Stimulated activated CD4-positive, alpha-beta T cell treated with anti-CD3 and anti-CD28 coated beads, Interleukin-1b, Interleukin-23, amount 100 ng/mL, for 48 hours (primary cell): ENCODE results near the gene SSX2IP.
"Not testable (repeated sequence)": the region's sequence is repeated elsewhere in the genome, so short reads cannot be mapped to it uniquely, and the experiment has no call there.

Experiments used
- DNase-seq: peaks from one replicate; pipeline ENCODE4 v3.0.0-alpha.2; 2020

SSX2IP gene

GRCh38 chr1:84613026-84613425 is 77.2 kb downstream of the SSX2IP start:
- DNase-seq, result no peak

DNA sequence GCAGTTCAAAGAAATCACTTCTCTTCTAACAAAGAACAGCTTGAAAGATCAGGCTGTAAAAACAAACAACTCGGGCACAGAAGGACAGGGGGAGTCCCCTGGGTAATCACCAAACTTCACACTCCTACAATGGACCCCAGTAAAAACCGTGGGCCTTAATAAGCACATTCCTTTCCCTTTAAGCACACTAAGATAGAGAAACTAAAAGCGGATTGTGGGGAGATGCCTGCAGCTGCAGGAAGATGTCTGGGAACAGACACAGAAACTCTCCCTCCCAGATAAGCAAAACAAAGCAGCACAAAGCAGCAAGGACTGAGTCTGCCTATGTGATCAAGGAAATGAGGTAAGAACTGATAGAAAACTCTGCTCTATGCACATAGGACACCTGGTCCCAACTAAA is 78.5 kb downstream of the SSX2IP start:
- no peak for DNase-seq

DNA sequence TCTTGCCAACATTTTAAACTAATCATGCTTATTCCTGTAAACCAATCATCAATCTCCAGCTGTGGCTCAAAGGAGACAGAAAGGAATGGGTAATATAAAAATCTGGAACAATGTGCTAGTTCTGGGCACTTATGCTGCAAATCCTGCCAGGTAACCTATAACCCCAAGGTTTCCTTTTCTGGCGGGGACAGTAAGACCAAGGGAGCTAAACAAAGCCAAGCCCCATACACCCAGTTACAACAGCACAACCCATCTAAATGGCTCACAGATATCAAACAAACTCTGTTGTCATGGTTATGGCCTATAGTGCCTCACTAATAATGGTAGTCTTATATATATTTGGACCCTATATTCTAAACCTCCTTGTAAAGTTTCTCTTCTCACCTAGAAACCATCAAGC is 79.2 kb downstream of the SSX2IP start:
- no peak for DNase-seq

DNA sequence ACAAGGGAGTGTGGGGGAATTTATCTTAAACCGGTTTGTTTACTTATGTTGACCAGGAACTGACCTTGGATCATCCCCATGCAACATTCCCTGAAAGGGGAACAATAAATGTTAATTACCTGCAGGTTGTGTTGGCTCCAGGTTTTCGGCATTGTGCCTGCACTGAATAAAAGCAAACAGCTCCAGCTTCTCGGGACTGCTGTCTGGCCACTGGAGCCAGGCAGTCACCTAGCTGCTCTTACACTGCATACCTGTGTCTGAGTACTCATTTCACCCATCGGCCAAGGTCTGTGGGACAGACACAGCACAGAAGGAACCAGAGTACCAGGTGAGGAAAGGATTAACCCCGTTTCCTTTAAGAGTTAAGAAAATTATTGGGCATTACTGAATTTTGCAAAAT is 83.3 kb downstream of the SSX2IP start:
- no peak for DNase-seq

DNA sequence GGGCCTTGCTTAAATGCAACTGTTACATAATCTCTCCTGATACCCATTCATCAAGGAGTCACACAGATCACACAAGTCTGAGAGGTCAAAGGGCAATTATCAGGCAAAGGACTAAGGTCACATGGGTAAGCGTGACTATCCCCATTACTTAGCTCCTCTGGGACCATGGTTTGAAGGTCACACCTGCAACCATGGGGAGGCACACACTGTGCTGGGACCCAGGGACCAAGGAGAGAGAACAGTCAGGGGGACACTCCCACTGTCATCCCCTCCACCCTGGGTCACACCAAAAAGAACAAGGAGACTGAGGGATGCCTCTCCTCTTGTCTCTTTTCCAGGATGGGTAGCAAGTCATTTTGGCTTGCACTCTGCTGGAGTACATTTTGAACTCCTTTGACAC is 85.1 kb downstream of the SSX2IP start:
- DNase-seq, result no peak

DNA sequence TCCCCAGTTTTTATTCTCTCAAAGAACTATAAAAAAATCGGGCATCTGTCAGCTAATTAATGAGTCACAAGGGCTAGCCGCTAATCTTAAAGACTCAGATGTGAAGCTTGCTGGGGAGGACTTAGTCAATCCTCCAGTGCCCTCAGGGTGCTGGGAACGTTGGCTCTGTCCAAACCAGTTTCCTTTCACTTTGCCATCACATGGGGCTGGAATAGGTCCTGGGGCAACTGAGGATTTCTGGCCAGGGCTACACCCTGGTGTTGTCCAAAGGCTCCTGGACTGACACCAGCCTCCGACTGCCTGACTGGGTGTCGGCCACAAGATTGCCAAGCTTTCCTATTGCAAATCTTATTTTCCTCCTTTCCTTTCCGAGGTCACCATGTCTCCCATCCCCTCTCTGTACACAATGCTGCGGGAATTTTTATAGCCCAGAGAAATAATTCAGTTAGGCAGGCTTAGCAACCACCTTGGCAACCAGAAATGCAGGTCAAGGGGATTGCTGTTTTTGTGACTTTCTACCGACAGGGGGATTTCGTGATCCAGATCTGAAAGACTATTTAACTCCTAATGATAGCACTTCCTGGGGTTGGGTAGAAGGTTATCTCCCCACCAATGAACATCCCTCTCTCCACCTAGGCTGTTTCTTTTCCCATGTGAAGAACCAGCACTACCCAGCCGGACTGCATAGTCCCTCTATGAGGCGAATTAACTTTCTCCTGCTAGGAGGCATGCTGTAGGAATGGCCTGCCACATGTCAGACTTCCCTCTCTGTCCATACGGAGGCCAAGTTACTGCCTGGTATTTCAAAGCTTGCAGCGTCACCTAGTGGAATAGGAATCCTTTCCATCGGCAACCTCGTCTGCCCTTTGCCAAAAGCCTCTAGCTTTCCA is 86.1 kb downstream of the SSX2IP start:
- DNase-seq, result no peak

- no peak for DNase-seq
Measured at GRCh38 chr1:84603223-84603622, 87.0 kb downstream of the SSX2IP start.

- no peak for DNase-seq
Measured at GRCh38 chr1:84600796-84601195, 89.5 kb downstream of the SSX2IP start.

DNA sequence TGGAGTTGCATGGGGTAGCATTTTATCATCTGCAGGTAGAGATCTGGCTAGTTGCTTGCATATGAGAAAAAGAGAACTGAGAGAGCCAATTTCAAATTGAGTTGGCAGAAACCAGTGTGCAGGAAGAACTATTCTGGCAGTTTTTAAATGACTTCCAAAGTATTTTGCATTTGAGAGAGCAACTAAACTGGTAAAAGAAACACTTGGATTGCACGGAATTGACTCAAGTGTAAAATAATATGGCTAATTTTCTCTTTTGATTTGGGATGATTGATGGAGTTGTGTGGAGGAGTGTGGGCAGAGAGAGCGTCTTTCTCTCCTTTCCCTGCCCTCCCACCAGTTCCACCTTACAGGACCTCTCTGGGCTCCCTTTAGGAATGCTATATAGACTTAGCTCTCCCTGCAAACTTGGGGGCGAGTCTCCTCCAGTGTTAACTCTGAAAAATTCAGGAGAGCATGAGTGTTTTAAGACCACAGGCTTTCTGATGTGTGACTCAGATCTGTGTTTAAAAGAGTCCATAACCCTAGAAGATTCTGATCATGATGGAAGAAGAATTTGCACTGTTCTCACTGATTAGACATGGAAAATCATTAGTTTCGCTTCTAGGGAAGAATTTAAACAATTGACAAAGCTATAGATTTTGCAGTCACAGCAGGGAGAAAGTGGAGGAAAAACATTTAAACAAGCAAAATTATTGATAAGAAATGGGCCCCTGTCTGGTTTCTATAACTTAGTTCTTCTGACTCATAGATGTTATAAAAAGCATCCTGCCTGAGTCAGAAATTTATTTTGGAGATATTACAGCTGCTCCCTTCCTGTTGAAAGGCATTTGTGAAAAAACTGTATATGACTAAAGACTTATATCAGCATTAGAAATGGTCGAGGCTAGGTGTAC is 91.2 kb downstream of the SSX2IP start:
- DNase-seq, result no peak

- DNase-seq, result no peak
Measured at GRCh38 chr1:84598418-84598817, 91.8 kb downstream of the SSX2IP start.

DNA sequence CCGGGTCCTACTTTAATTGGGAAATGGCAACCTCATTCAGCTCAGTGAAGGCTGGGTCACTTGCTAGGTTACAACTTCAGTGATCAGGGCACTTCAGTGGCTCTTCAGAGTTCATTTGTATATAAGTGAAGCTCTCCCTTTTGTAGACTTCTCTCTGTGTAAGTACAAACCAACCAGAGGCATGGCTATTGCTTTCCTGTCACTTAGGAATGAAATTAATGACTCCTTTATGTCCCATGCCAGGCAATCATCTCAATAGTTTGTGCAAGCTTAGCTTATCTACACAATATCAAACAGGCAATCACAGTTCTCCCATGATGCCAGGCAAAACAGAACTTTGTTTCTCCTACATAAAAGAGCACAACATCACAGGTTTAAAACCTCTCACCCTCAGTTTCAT is 93.2 kb downstream of the SSX2IP start:
- DNase-seq, result no peak

- not testable (repeated sequence) for DNase-seq
Measured at GRCh38 chr1:84594959-84595358, 95.3 kb downstream of the SSX2IP start.
